Trophoblast cell (in vitro differentiated cells and primary cell): Measurements from ENCODE around the gene CXCL12.

Experiments used
- DNase-seq, 2 donors: peaks; one replicate each; pipeline ENCODE4 v3.0.0-alpha.2; 2016
- H2AFZ ChIP-seq: 2 replicates; pipeline ENCODE4 v1.6.1; 2013; ENCODE audit warnings: low read length, moderate library complexity, mild to moderate bottlenecking; ENCODE audit not compliant: insufficient read depth, poor library complexity
- H2AK5ac ChIP-seq: 2 replicates; pipeline ENCODE4 v1.6.1; 2013; ENCODE audit warnings: mild to moderate bottlenecking, low read length
- H2BK120ac ChIP-seq: 2 replicates; pipeline ENCODE4 v1.6.1; 2013; ENCODE audit warnings: low read length, mild to moderate bottlenecking, moderate library complexity; ENCODE audit not compliant: insufficient read depth, poor library complexity
- H2BK12ac ChIP-seq: 2 replicates; pipeline ENCODE4 v1.6.1; 2013; ENCODE audit warnings: mild to moderate bottlenecking, low read length, moderate library complexity
- H2BK5ac ChIP-seq: 2 replicates; pipeline ENCODE4 v1.6.1; 2013; ENCODE audit warnings: low read length, low read depth, moderate library complexity, mild to moderate bottlenecking; ENCODE audit not compliant: poor library complexity
- H3K14ac ChIP-seq: 2 replicates; pipeline ENCODE4 v1.6.1; 2013; ENCODE audit warnings: mild to moderate bottlenecking, low read length
- H3K18ac ChIP-seq: 2 replicates; pipeline ENCODE4 v1.6.1; 2013; ENCODE audit warnings: mild to moderate bottlenecking, low read length
- H3K23ac ChIP-seq: 2 replicates; pipeline ENCODE4 v1.6.1; 2013; ENCODE audit warnings: low read length
- H3K27ac ChIP-seq: 2 replicates; pipeline ENCODE4 v1.5.1; 2013; ENCODE audit warnings: low read depth, mild to moderate bottlenecking, inconsistent platforms, low read length, moderate library complexity
- H3K27me3 ChIP-seq: 2 replicates; pipeline ENCODE4 v1.6.1; 2013; ENCODE audit warnings: inconsistent platforms, mild to moderate bottlenecking, low read length, moderate library complexity; ENCODE audit not compliant: insufficient read depth
- H3K36me3 ChIP-seq, 2 experiments: 1 replicate in 1 of 2; 2 replicates in 1 of 2; pipeline ENCODE4 v1.6.1; 2013; ENCODE audit warnings: low read length in 2 of 2, mild to moderate bottlenecking in 2 of 2, moderate library complexity in 1 of 2; ENCODE audit not compliant: insufficient read depth in 2 of 2, control insufficient read depth in 1 of 2
- H3K4ac ChIP-seq: 2 replicates; pipeline ENCODE4 v1.6.1; 2013; ENCODE audit warnings: low read depth, mild to moderate bottlenecking, low read length, moderate library complexity
- H3K4me1 ChIP-seq, 2 experiments: 1 replicate in 1 of 2; 2 replicates in 1 of 2; pipeline ENCODE4 v1.6.1; 2013; ENCODE audit warnings: low read length in 2 of 2, mild to moderate bottlenecking in 2 of 2, moderate library complexity in 1 of 2; ENCODE audit not compliant: insufficient read depth in 2 of 2, control insufficient read depth in 1 of 2
- H3K4me2 ChIP-seq: 2 replicates; pipeline ENCODE4 v1.6.1; 2013; ENCODE audit warnings: inconsistent platforms, mild to moderate bottlenecking, low read length, moderate library complexity
- H3K4me3 ChIP-seq: 2 replicates; pipeline ENCODE4 v1.5.1; 2013; ENCODE audit warnings: mild to moderate bottlenecking, low read depth, low read length, inconsistent platforms
- H3K79me1 ChIP-seq: one replicate; pipeline ENCODE4 v1.6.1; 2013; ENCODE audit warnings: low read length
- H3K79me2 ChIP-seq: 2 replicates; pipeline ENCODE4 v1.6.1; 2013; ENCODE audit warnings: low read length, mild to moderate bottlenecking; ENCODE audit not compliant: control insufficient read depth, insufficient read depth, poor library complexity
- H3K9ac ChIP-seq: 2 replicates; pipeline ENCODE4 v1.6.1; 2013; ENCODE audit warnings: mild to moderate bottlenecking, low read length
- H3K9me3 ChIP-seq: 2 replicates; pipeline ENCODE4 v1.6.1; 2013; ENCODE audit warnings: low read depth, mild to moderate bottlenecking, control low read depth, inconsistent platforms, low read length; ENCODE audit not compliant: insufficient read depth
- H4K12ac ChIP-seq: 2 replicates; pipeline ENCODE4 v1.6.1; 2013; ENCODE audit warnings: low read depth, mild to moderate bottlenecking, low read length, moderate library complexity
- H4K8ac ChIP-seq: 2 replicates; pipeline ENCODE4 v1.6.1; 2013; ENCODE audit warnings: low read depth, mild to moderate bottlenecking, low read length, moderate library complexity
- H4K91ac ChIP-seq: one replicate; pipeline ENCODE4 v1.6.1; 2013; ENCODE audit warnings: low read depth, mild to moderate bottlenecking, low read length, moderate library complexity
- WGBS: extraction: QIAGEN DNeasy Blood & Tissue Kit; methylation state at CpG from one replicate; pipeline ENCODE4 v1.1.7; 2013; ENCODE audit warnings: missing lambda C conversion rate; ENCODE audit not compliant: insufficient read length, insufficient coverage; ENCODE audit errors: extremely low coverage; 5-methylcytosine and 5-hydroxymethylcytosine counted together

Gene CXCL12

DNA sequence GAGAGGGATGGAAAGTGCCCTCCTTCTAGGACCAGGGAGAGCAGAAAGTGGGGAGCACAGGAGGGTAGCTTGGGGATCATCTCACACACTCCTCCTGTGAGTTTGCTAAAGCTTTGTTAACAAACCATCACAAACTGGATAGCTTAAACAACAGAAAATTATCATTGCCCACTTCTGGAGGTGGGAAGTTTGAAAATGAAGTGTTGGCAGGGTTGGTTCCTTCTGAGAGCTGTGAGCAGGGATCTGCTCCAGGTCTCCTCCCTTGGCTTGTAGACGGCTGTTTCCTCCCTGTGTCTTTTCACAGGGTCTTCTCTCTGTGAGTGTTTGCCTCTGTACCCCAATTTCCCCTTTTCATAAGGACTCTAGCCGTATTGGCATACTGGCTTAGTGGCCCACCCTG lies 32.0 kb upstream of the CXCL12 start:
- Histone ChIP-seq H3K79me2 (no peaks in the 10 kb centered on the region), H3K4me3 (no peak overlapping the region), H3K27ac (no peak overlapping the region), H4K91ac (no peak overlapping the region), H3K18ac (no peak overlapping the region), H3K4me2 (no peak overlapping the region), H3K14ac (no peak overlapping the region), H3K36me3 (no peaks in the 10 kb centered on the region), H2AK5ac (no peak overlapping the region), H3K9me3 (peaks cover 1% of the 10 kb centered on the region), H2AFZ (no peak overlapping the region), H4K8ac (no peak overlapping the region), H2BK120ac (no peak overlapping the region), H2BK12ac (no peak overlapping the region), H3K27me3 (no peaks in the 10 kb centered on the region), H4K12ac (no peak overlapping the region), H3K9ac (no peak overlapping the region), H3K23ac (no peak overlapping the region), H2BK5ac (no peak overlapping the region), H3K4ac (no peak overlapping the region), H3K4me1 (peaks cover 2 to 4% of the 10 kb centered on the region in 2 experiments), H3K79me1 (no peaks in the 10 kb centered on the region)
- WGBS = no CpG with 5 or more reads among the region's 2 CpGs
- DNase-seq = no peak

DNA sequence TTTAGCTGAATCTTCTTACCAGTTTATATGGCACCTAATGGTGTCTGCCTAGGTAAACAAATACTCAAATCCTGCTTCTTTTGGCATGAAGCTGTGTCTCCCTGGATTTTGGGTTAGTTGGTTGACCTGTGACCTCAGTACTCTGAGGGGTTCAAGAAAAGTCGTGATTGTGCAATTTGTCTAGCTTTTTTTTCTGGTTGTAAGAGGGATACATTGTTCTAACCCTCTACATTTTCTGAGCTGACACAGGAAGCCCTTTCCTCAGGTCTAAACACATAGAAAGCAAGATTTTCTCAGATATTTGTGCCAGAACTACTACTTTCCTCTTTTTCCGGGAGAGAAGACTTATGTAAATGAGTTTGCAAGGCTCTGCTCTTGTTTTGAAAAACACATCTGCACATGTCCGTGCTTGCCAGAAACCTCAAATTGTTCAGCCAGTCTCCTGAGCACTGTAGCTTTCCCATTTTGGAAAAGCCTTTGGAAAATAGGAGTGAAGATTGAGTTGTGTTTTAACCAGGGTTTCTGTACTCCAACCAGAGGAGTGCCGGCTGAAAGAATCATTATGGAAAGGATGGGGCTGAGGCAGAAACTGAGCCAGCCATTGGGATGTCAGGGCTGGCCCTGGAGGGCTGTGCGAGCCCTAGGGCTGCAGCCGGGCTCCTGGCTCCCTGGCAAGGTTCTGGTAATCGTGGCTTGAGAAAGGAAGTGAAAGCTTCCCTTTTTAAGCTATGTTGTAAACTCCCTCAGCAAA lies 31.3 kb upstream of the CXCL12 start:
- Histone ChIP-seq H2BK12ac (no peak overlapping the region), H3K79me1 (no peaks in the 10 kb centered on the region), H3K9ac (no peak overlapping the region), H3K4me3 (no peak overlapping the region), H3K23ac (no peak overlapping the region), H4K91ac (no peak overlapping the region), H3K18ac (no peak overlapping the region), H2AK5ac (no peak overlapping the region), H3K4me2 (no peak overlapping the region), H3K4ac (no peak overlapping the region), H4K8ac (no peak overlapping the region), H3K14ac (no peak overlapping the region), H3K4me1 (peaks cover 2 to 4% of the 10 kb centered on the region in 2 experiments), H3K79me2 (no peaks in the 10 kb centered on the region), H2BK120ac (no peak overlapping the region), H4K12ac (no peak overlapping the region), H2BK5ac (no peak overlapping the region), H3K27ac (no peak overlapping the region), H3K9me3 (peaks cover 5% of the 10 kb centered on the region), H3K27me3 (no peaks in the 10 kb centered on the region), H2AFZ (no peak overlapping the region), H3K36me3 (no peaks in the 10 kb centered on the region)
- no CpG with 5 or more reads among the region's 7 CpGs for WGBS
- DNase-seq = no peak

DNA sequence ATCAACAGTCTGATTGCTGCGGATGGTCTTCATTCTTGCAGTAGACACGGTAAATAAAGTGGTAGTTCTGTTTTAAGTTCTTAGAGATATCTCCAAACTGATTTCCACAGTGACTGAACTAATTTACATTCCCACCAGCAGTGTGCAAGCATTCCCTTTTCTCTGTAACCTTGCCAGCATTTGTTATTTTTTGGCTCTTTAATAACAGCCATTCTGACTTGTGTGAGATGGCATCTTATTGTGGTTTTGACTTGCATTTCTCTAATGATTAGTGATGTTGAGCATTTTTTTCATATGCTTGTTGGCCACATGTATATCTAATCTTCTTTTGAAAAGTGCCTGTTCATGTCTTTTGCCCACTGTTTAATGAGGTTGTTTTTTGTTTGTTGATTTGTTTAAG lies 30.2 kb upstream of the CXCL12 start:
- no peak overlapping the region for H2BK120ac ChIP-seq
- no peak overlapping the region for H3K4ac ChIP-seq
- H3K9me3 ChIP-seq = peaks cover 6% of the 10 kb centered on the region
- no peak overlapping the region for H3K18ac ChIP-seq
- peaks cover 2 to 4% of the 10 kb centered on the region in 2 experiments for H3K4me1 ChIP-seq
- H3K4me3 ChIP-seq = no peak overlapping the region
- no peak overlapping the region for H3K23ac ChIP-seq
- H3K36me3 ChIP-seq = no peaks in the 10 kb centered on the region
- no peak overlapping the region for H4K12ac ChIP-seq
- DNase-seq = no peak
- H3K79me1 ChIP-seq = no peaks in the 10 kb centered on the region
- H3K27ac ChIP-seq = no peak overlapping the region
- H2AFZ ChIP-seq = no peak overlapping the region
- H3K4me2 ChIP-seq = no peak overlapping the region
- no peak overlapping the region for H3K9ac ChIP-seq
- H3K79me2 ChIP-seq = no peaks in the 10 kb centered on the region
- H2BK5ac ChIP-seq = no peak overlapping the region
- no peak overlapping the region for H2AK5ac ChIP-seq
- H4K8ac ChIP-seq = no peak overlapping the region
- H4K91ac ChIP-seq = no peak overlapping the region
- H3K27me3 ChIP-seq = no peaks in the 10 kb centered on the region
- no CpG with 5 or more reads among the region's 2 CpGs for WGBS
- no peak overlapping the region for H2BK12ac ChIP-seq
- no peak overlapping the region for H3K14ac ChIP-seq

DNA sequence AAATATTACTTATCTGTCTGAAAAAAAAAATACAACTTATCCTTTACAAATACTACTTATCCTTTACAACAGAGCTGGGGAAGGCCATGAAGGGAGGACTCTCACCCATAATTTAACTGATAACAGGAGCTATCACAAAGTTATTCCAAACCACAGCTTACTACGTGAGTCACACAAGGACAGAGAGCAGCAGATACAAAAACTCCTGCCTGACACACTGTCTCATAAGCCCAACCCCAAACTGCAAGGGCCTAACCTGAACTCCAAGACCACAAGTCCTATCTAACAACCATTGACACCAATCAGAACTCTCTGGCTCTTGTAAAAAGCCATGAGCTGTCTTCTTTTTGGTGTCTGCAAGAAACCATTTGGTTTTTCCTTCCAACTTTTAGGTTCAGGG lies 28.5 kb upstream of the CXCL12 start:
- Histone ChIP-seq H3K36me3 (no peaks in the 10 kb centered on the region), H3K14ac (no peak overlapping the region), H2BK5ac (no peak overlapping the region), H3K23ac (no peak overlapping the region), H3K4ac (no peak overlapping the region), H3K27ac (no peak overlapping the region), H4K91ac (no peak overlapping the region), H3K27me3 (no peaks in the 10 kb centered on the region), H4K8ac (no peak overlapping the region), H3K4me2 (no peak overlapping the region), H3K79me2 (no peaks in the 10 kb centered on the region), H3K4me1 (peaks cover 2 to 4% of the 10 kb centered on the region in 2 experiments), H2BK120ac (no peak overlapping the region), H3K79me1 (no peaks in the 10 kb centered on the region), H3K18ac (no peak overlapping the region), H3K4me3 (no peak overlapping the region), H2AK5ac (no peak overlapping the region), H3K9me3 (peaks cover 6% of the 10 kb centered on the region), H4K12ac (no peak overlapping the region), H2BK12ac (no peak overlapping the region), H3K9ac (no peak overlapping the region), H2AFZ (no peak overlapping the region)
- no CpG with 5 or more reads among the region's 1 CpG for WGBS
- DNase-seq = no peak
